Ammon's horn (tissue), 1 donor: ENCODE measurements around the gene AMFR.

Experiments used
- DNase-seq: peaks from one replicate; pipeline ENCODE4 v3.0.0-alpha.2; 2016; ENCODE audit warnings: low spot score

Gene AMFR

DNA sequence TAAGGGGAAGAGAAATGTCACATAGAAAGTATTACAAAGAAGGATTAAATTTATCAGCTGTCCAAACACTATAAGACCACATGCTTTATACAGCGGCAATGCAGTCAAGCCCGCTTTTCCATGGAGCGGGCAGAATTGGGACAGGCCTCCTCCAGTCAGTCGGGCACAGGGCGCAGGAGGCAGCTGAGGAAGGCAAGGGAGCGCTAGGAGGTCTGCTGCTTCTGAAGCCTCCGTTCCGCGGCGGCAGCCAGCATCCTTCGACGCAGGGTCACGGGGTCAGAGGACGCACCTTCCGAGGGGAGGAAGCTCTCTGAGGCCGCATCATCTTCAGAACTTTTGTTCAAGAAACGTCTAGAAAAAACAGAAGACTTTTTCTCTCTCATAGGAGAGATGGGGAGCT lies 62.6 kb downstream of the AMFR start:
- no peak for DNase-seq

DNA sequence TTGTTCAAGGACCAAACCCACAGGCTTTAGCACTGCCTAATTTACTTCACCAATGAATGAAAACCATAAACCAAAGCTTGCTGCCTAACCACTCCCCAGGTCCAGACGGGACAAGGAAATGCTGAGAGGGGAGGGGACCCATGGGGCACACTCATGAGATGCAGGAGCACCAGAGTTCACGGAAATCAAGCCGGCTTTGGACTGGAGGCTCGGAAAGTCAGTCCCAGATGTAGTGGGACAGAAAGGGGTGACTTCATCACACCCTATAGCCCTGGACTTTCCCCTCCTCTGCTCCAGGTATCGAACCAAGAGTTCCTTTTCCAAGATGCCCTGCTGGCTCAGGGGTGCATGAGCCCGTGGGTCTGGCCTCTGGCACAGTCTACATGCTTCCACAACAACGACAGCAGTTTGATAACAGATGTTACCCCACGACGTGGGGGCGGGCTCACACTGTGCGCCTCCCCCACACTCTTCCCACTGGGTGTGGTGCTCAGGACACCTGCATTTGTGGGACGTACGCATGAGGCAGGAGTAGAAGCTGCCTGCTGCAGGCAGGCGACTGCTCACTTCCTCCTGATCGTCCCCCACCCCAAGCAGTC lies 63.2 kb downstream of the AMFR start:
- DNase-seq, result no peak

DNA sequence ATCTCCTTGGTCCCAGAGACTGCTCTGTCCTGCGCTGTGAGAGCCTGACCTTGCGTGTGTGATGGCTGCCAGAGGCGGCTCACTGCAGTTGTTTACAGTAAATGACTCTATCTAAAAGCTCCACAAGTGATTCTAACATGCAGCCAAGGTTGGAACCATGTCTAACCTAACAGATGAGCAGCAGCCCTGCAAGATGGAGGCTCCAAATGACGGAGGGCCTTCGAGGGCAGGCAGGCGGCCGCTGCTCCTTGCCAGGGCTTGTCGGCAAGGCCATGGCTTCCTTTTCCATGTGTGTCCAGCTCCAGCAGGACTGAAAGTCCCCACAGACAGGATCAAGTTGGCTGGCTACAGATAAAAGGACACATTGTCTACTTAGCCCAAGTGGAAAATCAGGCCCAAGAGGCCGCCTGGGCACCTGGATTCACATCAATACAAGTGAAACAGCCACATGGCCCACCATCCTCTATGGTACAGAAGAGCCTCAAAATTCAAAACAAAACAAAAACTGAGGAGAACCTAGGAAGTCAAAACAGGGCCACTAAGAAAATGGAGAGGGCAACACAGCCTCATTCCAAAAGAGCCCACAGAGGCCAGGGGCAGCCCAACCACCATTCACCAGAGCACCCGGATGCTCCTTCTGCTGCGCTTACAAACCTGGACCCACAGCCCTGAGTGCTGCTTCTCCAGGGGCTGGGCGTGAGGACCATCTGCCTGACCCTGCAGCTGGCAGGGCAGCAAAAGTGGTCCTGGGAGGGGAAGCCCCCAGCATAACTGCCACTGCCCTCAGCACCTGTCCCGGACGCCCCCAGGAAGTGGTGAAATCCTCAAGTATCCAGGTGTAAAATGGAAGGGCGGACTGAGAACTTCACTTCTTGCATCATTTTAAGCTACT lies 65.0 kb downstream of the AMFR start:
- DNase-seq, result peak; percentile 8

DNA sequence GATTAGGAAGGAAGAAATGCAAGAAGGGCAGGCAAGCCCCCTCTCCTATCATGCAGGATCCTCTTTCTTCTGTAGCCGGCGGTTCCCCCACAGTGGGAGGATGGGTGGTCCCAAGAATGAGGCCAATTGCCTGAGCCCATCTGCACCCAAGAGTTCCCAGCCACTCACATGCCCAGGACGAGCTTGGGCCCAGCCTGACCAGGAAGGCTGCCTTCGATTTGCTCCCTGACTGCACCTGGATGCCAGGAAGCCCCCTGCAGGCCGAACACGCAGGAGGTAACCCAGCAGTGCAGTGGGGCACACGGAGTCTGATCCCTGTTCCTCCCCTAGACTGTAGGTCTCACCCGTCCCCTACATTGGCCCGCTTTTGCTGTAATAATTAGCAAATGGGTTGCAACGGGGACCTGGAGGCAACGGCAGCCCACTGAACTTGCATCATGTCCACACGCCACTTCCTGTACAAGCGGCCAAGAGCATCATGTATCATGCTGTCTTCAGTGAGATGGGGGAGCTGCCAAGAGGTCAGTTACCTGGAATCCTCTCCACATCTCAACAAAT lies 67.5 kb downstream of the AMFR start:
- peak; percentile 8 for DNase-seq

DNA sequence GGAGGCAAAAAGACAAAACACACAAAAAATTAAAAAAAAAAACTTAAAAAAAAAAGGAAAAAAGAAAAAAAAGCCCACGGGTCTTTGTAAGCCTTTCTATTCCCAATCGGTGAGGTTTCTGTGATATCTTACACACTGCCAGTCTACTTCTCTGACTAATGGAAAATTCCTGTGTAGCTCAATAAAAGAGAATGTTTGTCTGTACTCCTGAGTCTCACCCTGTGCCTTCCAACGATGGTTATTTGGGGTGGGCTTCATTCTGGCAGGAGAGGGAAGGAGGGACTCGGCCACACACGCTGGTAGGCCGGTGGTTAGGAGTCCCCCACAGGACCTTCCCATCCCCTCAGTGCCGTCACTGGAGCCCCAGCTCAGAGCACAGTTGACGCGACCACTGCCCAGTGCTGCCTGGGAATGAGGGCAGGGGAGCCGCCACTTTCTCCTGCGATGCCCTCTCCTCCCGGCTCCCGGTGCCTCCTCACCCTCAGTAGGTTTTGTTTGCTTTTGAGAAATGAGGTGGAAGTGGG lies 68.0 kb downstream of the AMFR start:
- no peak for DNase-seq

DNA sequence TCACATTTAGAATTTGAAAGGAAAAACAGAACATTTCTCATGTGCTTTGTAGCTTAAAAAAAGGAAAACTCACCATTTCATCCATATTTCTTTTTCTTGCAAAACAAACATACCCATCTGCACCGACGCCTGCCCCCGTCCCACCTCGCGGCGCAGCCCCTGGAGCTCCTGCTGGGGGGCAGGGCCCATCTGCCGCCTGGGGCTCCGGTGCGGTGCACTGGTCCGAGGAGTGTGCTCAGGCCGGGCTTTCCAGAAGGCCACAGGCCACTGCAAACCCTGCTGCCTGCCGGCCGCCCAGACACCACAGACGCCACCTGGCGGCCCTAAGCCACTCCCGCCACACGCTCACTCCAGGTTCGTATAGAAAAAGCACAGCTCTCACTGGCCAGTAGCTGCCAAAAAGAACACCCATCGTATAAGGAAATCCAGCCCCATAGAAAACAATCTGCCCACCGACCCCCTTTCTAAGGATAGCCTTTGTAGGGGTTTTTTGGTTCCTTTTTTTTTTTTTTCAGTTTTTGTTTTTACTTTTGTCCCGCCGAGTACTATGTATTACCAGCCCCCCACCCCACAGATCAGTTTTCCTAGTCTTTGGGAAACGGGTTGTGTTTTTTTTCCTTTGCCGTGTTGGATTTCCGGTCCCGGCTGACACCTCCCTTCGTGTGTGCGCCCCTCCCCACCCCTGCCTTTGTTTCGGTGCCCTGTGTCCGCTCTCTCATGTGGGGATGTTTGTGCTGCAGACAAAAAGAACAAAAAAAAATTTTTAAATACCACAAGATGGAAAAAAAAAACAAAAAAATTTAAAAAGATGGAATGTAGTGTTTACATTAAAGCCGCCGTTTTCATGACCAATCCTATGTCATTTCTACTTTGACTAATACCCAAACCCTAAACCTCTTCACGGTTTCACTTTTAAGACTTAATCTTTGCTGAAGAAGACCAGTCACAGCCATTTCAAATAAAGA lies 68.8 kb downstream of the AMFR start:
- DNase-seq, result peak; percentile 87

DNA sequence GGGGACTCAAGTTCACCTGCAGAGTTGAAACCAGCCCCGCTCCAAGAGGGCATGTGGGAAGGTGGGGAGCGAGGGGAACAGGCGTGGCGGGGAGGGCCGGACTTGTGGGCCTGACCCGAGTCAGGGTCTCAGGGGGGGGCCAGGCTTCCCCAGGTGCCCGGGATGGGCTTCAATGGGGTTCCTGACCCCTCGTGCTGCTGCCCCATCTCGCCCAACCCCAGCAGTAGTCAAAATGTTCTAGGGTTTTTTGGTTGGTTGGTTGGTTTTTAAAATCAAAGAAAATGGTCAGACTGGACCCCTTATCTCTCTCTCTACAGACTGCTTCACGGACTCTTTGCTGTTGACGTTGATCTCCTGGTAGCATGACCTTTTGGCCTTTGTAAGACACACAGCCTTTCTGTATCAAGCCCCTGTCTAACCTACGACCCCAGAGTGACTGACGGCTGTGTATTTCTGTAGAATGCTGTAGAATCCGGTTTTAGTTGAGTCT lies 69.5 kb downstream of the AMFR start:
- DNase-seq, result no peak

DNA sequence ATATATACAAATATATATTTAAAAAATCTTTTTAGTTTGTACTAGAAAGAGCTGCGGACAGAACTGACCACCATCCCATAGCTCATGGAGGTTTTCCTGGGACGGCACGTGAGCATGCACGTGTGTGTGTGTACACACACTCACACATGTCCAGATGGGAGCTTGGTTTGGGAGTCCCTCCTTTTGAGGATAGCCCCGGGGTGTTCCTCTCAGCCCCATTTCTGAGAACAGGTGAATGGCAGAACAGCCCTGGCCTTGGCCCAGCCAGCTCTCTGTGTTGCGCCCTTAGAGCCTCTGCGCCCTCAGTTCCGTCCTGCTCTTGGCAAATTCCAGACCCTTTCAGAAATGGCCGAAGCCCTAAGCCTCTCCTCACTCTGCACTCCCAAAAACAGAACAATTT lies 70.1 kb downstream of the AMFR start:
- no peak for DNase-seq

DNA sequence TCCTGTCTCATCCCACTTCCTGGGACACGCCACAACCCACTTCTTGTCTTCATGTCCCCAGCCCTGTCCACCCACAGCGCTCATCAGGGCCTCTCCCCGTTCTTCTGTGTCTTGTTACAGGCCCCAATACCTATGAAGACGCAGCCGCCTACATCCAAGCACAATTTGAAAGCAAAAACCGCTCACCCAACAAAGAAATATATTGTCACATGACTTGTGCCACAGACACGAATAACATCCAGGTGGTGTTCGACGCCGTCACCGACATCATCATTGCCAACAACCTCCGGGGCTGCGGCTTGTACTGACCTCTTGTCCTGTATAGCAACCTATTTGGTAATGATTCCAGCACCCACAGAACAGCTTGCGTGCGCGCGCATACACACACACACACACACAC lies 70.6 kb downstream of the AMFR start:
- DNase-seq, result no peak

DNA sequence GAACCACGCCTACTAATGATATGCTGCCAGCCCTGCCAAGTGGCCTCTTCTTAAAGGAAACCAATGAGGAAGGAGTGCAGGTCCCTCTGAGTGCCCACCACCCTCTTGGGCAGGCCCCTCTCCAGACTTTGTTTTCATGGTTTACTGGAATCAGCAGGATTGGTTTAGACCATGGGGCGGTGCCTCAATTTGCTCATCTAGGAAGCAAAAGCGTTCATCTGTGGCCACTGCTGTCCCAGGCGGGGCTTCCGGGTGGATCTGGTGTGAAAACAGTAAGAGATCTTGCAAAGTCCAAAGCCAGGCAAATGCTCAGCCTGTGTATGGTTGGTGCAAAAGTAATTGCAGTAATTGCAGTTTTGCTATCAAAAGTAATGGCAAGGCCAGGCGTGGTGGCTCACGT lies 71.3 kb downstream of the AMFR start:
- DNase-seq, result no peak

DNA sequence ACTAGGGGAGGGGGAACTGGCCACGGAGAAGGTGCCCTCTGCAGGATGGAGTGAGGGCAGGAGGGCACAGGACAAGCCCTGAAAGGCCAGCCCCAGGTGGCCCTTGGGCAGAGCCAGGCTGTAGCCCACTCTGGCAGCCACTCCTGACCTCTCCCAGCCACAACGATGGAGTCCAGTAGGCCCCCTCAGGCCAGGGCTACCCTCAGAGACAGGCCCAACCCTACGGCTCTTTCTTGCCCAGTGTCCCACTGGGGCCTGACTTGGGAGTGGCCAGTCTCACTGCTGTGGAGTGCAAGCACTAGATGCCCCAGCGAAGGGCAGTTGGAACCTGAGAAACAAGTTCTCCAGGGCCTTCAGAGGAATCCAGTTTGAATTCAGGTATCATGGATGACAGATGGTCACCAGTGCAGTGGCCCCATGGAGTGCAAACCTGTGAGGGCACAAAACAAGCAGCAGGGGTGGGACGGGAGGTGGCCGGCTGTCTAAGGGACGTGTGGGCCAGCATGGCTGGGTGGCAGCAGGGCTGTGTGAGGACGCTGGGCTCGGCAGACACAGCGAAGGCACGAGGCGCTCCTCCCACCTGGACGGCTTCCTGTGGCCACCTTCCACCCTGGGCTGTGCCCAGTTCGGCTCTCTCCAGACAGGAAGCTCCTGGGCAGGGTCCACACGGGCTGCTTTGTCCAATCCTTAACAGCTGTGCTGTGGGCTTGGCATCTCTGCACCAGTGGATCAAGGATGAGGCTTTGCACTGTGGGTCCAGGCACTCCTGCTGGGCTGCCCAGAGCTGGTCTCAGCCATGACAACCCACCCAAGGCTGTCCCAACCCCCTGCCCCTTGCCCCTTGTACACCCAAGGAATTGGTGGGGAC lies 72.1 kb downstream of the AMFR start:
- no peak for DNase-seq

DNA sequence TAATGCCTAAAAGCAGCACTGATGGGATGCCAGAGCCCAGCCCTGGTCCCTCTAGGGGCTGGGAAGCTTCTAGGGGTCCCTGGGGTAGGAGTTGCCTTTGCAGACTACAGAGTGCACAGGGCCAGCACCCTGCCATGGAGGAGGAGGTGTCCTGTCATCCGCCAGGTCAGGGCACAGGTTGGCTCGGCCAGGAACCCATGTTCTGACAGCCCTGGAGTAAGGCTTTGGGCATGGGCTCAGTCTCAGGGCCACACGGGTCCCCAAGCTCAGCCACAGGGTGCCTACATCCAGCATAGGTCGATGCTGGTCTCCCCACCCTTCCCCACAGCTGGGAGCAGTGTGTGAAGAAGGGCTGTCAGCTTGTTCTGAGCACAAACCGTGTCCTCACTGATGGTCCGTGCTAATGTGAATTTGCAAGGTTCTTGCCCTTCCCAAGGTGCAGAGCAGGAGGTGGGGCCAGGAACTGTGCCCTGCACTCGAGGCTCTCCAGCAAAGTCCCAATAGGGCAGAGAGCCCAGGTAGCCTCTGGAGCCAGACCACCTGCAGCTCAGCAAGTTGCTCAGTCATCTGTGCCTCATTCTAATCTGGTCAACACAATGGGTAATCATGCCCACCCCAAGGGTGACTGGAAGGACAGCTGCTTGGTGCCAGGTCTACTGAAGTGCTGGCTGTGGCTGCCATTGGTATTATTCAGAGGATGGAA lies 72.8 kb downstream of the AMFR start:
- no peak for DNase-seq

DNA sequence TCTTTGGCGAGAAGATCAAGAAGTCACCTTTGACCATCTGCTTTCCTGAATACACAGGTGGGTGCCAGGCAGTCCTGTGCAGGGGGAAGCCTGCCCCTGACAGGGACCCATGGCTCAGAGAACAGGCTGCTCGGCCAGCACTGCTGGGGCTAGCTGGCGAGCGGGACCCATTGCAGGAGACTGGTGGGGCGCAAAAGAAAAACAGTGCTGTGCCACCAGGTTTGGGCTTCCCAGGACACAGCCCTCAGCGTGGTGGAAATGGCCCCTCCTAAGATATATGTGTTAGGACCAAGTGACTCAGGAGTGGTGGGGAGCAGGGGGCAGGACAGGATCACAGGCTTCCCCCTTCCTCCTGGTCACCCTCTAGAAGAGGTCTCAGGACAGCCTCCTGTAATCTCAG lies 73.9 kb downstream of the AMFR start:
- DNase-seq, result no peak

DNA sequence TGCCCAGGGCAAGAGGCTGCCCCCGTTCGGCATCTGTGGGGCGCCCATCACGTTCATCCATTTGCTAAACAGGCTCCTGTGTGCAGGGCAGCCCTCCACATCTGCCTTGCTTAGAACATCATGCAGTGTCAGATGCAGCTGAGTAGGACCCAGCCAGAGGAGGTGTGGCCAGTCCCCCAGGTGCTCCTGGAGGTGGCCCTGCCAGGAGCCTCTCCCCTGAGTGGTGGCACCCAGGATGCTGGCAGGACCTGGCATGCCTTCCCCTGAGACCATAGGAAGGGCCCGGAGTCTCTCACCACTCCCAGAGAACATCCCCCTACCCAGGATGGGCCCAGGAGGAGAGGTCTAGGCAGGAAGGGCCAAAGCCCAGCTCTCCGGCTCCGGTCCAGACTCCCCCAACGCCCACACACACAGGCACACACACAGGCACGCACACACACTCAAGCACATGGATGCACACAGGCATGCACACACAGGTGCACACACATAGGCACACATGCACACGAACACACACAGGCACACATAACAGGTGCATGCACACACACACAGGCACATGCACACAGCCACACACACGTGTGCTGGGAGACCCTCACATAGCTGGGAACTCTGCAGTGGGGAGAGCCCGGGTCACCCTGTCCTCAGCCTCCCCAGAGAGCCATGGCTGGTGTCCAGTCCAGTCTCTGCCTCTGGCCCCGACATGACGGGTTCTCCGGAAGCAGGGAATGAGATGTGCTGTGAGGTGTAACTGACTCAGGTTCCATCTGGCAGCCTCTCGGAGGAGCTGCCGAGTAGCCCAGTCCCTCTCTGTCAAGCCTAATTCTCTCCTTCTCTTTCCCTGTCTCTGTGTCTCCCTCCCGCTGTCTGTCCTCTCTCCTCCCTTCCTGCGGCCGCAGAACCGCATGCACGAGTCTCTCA lies 74.6 kb downstream of the AMFR start:
- no peak for DNase-seq

DNA sequence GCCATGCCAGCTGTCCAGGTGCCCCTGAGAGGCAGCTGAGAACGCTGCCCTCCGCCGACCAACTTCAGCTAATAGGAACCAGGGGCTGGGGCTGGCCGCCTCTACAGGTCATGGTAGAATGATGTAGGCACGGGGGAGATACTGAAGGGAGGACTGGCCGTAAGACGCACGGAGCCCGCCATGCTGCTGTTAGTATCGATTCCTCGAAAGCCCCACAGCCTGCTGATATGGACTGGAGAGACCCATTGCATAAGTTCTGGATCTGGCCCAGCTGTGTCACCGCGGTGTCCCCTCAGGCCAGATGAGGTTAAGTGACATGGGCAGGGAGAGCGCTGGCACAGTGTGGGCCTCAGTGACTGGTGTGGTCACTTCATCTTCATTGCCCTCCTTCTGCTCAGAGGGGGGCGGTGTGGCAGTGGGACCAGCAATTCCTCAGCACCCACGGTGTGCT lies 75.6 kb downstream of the AMFR start:
- no peak for DNase-seq

DNA sequence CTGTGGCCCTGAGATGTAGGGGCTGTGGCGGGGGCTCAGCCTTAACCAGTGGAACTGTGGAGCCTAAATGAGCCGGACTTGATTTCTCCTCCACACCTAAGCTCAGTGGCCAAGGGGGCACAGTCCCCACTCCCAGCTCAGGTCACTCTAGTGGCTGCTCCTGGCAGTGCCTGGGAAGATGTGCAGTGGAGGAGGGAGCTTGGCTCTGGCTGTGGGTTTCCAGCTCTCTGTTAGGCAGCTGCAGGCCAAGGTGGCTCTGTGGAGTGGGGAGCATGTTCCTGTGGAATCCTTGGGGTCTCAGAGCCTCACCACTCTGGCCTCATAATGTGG lies 76.3 kb downstream of the AMFR start:
- no peak for DNase-seq

DNA sequence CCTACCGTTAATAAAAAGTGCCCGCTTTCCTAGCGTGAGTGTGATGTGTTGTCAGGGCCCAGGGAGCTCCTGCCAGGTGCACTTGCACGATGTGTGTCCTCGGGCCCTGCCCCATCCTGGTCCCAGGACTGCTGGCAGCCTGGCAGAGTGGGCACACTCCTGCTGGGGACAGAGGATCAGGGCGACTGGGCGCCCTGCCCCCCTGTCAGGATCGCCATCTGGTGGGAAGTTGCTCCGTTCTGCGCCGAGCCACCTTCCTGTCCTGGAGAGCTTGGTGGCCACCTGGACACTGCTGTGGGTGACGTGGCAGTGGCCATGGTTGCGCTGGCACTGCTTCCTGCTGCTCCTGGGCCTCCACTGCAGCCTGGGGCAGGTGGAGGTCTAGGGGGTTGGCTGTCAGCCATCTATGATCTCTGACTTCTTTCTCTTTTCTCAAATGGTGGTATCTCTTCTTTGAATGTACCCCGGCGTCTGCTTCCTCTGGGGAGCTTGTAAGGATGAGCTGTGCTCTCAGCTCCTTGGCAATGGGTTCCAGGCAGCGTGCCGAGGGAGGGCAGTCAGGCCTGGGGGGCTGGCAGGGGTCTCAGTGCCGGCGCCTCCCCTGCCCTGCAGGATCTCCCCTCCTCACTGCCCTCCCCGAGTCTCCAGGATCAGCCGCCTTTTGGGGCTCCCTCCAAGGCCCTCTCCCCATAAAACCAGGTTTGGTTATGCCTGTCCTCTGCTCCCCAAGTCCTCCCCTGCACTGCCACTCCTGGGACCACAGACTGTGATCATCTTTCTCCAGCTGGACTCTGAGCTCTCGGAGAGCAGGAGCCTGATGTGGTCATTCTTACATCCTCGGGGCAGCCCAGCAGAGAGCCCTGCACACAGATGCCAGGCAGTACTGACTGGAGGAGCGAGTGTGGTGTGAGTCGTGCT lies 76.9 kb downstream of the AMFR start:
- DNase-seq, result no peak

DNA sequence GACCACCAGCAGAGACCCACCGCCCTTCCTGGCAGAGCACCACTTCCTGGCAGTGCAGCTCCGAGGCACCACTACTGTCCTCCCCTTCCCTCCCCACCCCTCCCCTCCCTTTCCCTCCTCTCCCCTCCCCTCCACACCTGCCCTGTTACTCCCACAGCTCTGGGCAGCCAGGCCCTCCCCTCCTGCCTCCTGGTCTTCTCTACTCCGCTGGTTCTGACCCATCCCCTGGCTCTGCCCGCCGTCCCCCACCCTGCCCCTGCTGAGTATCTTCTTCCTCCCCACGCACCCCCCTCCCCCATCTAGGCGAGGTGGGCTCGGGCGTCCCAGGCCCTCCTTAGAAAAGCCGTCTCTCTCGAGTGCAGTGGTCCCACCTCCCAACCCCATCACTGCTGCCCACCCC lies 77.7 kb downstream of the AMFR start:
- DNase-seq, result no peak
